ENCODE measurements around the gene NMT1.

Gene NMT1

DNA sequence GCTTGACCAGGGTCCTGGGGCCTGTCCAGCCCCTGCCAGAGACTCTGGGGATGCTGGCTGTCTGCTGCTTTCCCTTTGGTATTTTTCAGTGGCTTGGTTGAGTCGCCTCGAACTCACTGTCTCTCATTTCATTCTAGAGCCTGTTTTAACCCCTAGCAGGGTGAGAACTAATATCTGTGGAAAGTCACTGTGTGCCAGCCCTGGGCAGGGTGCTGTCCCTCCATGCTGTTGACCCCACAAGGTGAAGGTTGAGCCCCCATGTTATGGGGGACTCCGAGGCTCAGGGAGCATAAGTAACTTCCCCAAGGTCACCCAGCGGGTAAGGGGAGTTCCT lies 42.6 kb upstream of the NMT1 start:
- peak overlapping the region; percentile 58 for H3K4me3 ChIP-seq (ENCODE audit: low read depth, low read length)
- ChIA-PET POLR2A (no interaction called here), CTCF (interaction anchor here (0.7 to 18.0 kb wide), 15 partner anchors 10 to 142 kb away, joined by 3 to 673 read pairs (median 44); partner anchors contain the start of genes ACBD4, EFTUD2 and GFAP)
- no peak for DNase-seq (ENCODE audit: low read depth, low spot score)
- TF ChIP-seq, protein P1, sequence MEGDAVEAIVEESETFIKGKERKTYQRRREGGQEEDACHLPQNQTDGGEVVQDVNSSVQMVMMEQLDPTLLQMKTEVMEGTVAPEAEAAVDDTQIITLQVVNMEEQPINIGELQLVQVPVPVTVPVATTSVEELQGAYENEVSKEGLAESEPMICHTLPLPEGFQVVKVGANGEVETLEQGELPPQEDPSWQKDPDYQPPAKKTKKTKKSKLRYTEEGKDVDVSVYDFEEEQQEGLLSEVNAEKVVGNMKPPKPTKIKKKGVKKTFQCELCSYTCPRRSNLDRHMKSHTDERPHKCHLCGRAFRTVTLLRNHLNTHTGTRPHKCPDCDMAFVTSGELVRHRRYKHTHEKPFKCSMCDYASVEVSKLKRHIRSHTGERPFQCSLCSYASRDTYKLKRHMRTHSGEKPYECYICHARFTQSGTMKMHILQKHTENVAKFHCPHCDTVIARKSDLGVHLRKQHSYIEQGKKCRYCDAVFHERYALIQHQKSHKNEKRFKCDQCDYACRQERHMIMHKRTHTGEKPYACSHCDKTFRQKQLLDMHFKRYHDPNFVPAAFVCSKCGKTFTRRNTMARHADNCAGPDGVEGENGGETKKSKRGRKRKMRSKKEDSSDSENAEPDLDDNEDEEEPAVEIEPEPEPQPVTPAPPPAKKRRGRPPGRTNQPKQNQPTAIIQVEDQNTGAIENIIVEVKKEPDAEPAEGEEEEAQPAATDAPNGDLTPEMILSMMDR (IDR thresholded peaks at IDR 0.05; ENCODE audit: insufficient read depth, low read length, missing control alignments): no peak

GRCh38 chr17:45018848-45019711 lies 42.0 kb upstream of the NMT1 start:
- CTCF ChIA-PET: interaction anchor here (0.6 to 18.0 kb wide), 29 partner anchors 8 to 244 kb away, joined by 3 to 673 read pairs (median 10); partner anchors contain the start of genes ACBD4, DCAKD, EFTUD2 and GFAP
- no peak for DNase-seq (ENCODE audit: low read depth, low spot score)
- H3K4me3 ChIP-seq (ENCODE audit: low read depth, low read length): peak overlapping the region; percentile 58
- TF ChIP-seq, protein P1 (IDR thresholded peaks at IDR 0.05; ENCODE audit: insufficient read depth, low read length, missing control alignments): peak; percentile 37
- POLR2A ChIA-PET: interaction anchor here (0.6 kb wide), 1 partner anchor 120 kb away, joined by 3 read pairs; the partner anchor contains the start of gene EFTUD2

GRCh38 chr17:45020354-45021138 lies 40.6 kb upstream of the NMT1 start:
- no peak for DNase-seq (ENCODE audit: low read depth, low spot score)
- TF ChIP-seq, protein P1 (IDR thresholded peaks at IDR 0.05; ENCODE audit: insufficient read depth, low read length, missing control alignments): no peak
- ChIA-PET POLR2A (interaction anchor here (0.6 to 1.5 kb wide), 5 partner anchors 17 to 174 kb away, joined by 3 to 5 read pairs (median 3); no protein-coding TSS in a partner anchor), CTCF (interaction anchor here (0.8 to 18.0 kb wide), 27 partner anchors 10 to 246 kb away, joined by 3 to 673 read pairs (median 13); partner anchors contain the start of genes ACBD4, EFTUD2 and GFAP)
- no peak overlapping the region for H3K4me3 ChIP-seq (ENCODE audit: low read depth, low read length)

GRCh38 chr17:45021607-45022287 lies 39.4 kb upstream of the NMT1 start:
- DNase-seq (ENCODE audit: low read depth, low spot score): no peak
- H3K4me3 ChIP-seq (ENCODE audit: low read depth, low read length): peak overlapping the region; percentile 53
- TF ChIP-seq, protein P1 (IDR thresholded peaks at IDR 0.05; ENCODE audit: insufficient read depth, low read length, missing control alignments): peak; percentile 64
- ChIA-PET CTCF (interaction anchor here (0.6 to 18.0 kb wide), 63 partner anchors 7 to 1273 kb away, joined by 3 to 673 read pairs (median 5); partner anchors contain the start of genes ACBD4, C1QL1, EFTUD2 and GFAP), POLR2A (no interaction called here)

DNA sequence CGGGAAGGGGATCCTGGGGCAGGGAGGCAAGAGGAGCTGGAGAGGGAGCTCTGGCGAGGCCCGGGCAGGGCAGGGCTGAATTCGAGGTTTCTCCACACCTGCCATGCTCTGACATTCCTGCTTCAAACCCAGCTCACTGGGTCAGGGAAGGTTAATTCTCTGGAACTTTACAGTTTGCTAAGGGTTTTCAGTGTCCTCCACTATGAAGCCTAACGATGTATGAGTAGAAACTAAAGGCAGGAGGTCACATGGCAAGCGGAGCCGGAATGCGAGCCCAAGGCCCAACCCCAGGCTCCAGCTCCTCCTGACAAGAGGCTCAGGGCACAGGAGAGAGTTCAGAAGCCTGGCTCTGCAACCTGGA lies 38.8 kb upstream of the NMT1 start:
- POLR2A ChIA-PET: no interaction called here
- TF ChIP-seq, protein P1 (IDR thresholded peaks at IDR 0.05; ENCODE audit: insufficient read depth, low read length, missing control alignments): no peak
- no peak for DNase-seq (ENCODE audit: low read depth, low spot score)
- H3K4me3 ChIP-seq (ENCODE audit: low read depth, low read length): no peak overlapping the region
- CTCF ChIA-PET: interaction anchor here (0.6 to 18.0 kb wide), 55 partner anchors 8 to 1273 kb away, joined by 3 to 673 read pairs (median 5); partner anchors contain the start of genes ACBD4, C1QL1, EFTUD2 and GFAP
